Peyer's patch (tissue), 4 donors: ENCODE measurements around the gene MUC20. TPM values are rescaled to one million over a fixed set of nuclear protein-coding genes. Genes with fewer than 3 reads are reported as not detected.
"Not testable (repeated sequence)": the region's sequence is repeated elsewhere in the genome, so short reads cannot be mapped to it uniquely, and the experiment has no call there.

Source experiments
- DNase-seq, 3 donors: peaks; one replicate each; pipeline ENCODE4 v3.0.0-alpha.2; 2017 to 2019
- H3K27ac ChIP-seq, 4 donors: fragments of 200-600 bp; sonication (generic); one replicate each; pipeline ENCODE4 v1.5.1; 2016 to 2019
- H3K27me3 ChIP-seq, 2 donors: fragments of 200-600 bp; sonication (generic); one replicate each; pipeline ENCODE4 v1.5.1; 2019
- H3K36me3 ChIP-seq, 3 donors: fragments of 200-600 bp; sonication (generic); one replicate each; pipeline ENCODE4 v1.5.1; 2016 to 2019
- H3K4me1 ChIP-seq, 4 donors: fragments of 200-600 bp; sonication (generic); one replicate each; pipeline ENCODE4 v1.5.1; 2016 to 2019
- H3K4me3 ChIP-seq, 4 donors: fragments of 200-600 bp; sonication (generic); 1 replicate in 3 of 4; 2 replicates in 1 of 4; pipeline ENCODE4 v1.5.1; 2016 to 2019; ENCODE audit warnings: mild to moderate bottlenecking in 1 of 4
- H3K9me3 ChIP-seq, 4 donors: fragments of 200-600 bp; sonication (generic); one replicate each; pipeline ENCODE4 v1.5.1; 2016 to 2019; ENCODE audit warnings: mild to moderate bottlenecking in 1 of 4
- CTCF ChIP-seq, 6 experiments: fragments of 450-650 bp in 4 of 6; fragments of 200-600 bp in 2 of 6; sonication (generic) in 1 of 6; IDR thresholded peaks; one replicate each; pipeline ENCODE4 v1.5.1; 2017 to 2019; ENCODE audit warnings: antibody characterized with exemption in 6 of 6, mild to moderate bottlenecking in 3 of 6, moderate library complexity in 1 of 6
- POLR2A ChIP-seq, 2 donors: fragments of 450-650 bp; IDR thresholded peaks; one replicate each; pipeline ENCODE4 v1.5.1; 2017; ENCODE audit warnings: antibody characterized with exemption in 2 of 2, mild to moderate bottlenecking in 2 of 2, moderate library complexity in 2 of 2
- total RNA-seq, 4 donors: library from RNA; depleted of rRNA; stranded (reverse); fragments of >200 nt; gene quantifications; one replicate each; pipeline ENCODE4 v1.1.0, GENCODE V29; 2016

Gene MUC20
- total RNA-seq, 4 donors from 2014 or later: 57.8 to 120 (median 87.7) TPM

DNA sequence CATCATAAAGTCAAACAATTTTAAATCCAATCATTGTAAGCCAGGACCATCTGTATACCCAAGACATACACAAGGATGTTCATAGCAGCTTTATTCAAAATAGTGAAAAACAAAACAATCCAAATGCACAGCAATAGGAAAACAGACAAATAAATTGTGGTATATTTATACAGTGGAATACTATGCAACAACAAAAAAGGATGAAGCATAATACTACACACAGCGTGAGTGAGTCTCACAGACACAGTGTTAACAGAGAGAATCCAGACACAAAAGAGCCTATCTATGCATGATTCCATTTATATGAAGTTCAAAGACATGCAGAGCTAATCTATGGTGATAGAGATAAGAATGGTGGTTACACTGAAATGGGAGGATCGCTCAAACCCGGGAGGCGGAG, 5.6 kb upstream of the MUC20 start:
- H3K4me3 ChIP-seq: no peak overlapping the region
- no peaks in the 10 kb centered on the region for H3K27me3 ChIP-seq
- H3K4me1 ChIP-seq: peaks cover 0 to 12% (median 0%) of the 10 kb centered on the region in 4 donors
- H3K27ac ChIP-seq: no peak overlapping the region
- TF ChIP-seq POLR2A (IDR thresholded peaks at IDR 0.05): no peak
- no peak for TF ChIP-seq CTCF (IDR thresholded peaks at IDR 0.05)
- H3K36me3 ChIP-seq: peaks cover 0 to 27% (median 0%) of the 10 kb centered on the region in 3 donors
- no peak for DNase-seq
- H3K9me3 ChIP-seq: no peaks in the 10 kb centered on the region

DNA sequence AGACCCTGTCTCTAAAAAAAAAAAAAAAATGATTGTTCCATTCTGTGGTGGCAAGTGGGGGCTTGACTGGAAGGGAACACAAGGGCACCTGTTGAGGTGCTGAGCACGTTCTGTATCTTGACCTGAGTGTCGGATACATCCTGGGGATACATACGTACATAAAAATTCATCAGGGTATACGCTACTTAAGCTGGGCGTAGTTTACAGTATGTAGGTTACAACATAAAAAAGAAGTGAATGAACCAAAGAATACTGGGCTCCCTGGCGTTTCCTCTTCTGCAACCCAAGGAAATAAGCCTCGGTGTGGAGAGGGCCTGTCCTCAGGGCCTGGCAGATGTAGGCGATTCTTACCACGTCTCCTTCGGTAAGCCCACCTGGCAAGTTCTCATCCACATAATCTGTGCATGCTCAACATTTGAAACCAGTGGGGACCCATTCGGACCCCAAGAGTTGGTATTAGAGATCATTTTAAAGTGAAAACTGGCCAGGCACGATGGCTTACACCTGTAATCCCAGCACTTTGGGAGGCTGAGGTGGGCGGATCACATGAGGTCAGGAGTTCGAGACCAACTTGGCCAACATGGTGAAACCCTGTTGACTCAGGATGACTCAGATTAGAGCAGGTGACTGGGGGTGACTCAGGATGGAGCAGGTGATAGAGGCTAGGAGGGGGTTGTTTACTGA, 5.1 kb upstream of the MUC20 start:
- H3K36me3 ChIP-seq: peaks cover 0 to 27% (median 0%) of the 10 kb centered on the region in 3 donors
- peak in 2 of 3 donors; percentile 68 to 72 for DNase-seq
- peak overlapping the region in 2 of 4 donors; percentile 70 to 78 for H3K27ac ChIP-seq
- peaks cover 0 to 18% (median 0%) of the 10 kb centered on the region in 4 donors for H3K4me1 ChIP-seq
- no peak overlapping the region for H3K4me3 ChIP-seq
- no peaks in the 10 kb centered on the region for H3K9me3 ChIP-seq
- no peaks in the 10 kb centered on the region for H3K27me3 ChIP-seq
- no peak for TF ChIP-seq CTCF (IDR thresholded peaks at IDR 0.05)
- TF ChIP-seq POLR2A (IDR thresholded peaks at IDR 0.05): no peak

GRCh38 chr3:195717416-195717815, 3.4 kb upstream of the MUC20 start:
- TF ChIP-seq CTCF (IDR thresholded peaks at IDR 0.05) (no peak), POLR2A (IDR thresholded peaks at IDR 0.05) (no peak)
- Histone ChIP-seq H3K4me1 (peaks cover 0 to 20% (median 0%) of the 10 kb centered on the region in 4 donors), H3K27ac (peak overlapping the region in 2 of 4 donors; percentile 70 to 78), H3K27me3 (no peaks in the 10 kb centered on the region), H3K9me3 (no peaks in the 10 kb centered on the region), H3K4me3 (no peak overlapping the region), H3K36me3 (peaks cover 0 to 15% (median 0%) of the 10 kb centered on the region in 3 donors)
- peak in 1 of 3 donors; percentile 48 for DNase-seq

GRCh38 chr3:195717852-195718476, 2.8 kb upstream of the MUC20 start:
- TF ChIP-seq CTCF (IDR thresholded peaks at IDR 0.05) (no peak), POLR2A (IDR thresholded peaks at IDR 0.05) (no peak)
- Histone ChIP-seq H3K4me1 (peaks cover 0 to 20% (median 0%) of the 10 kb centered on the region in 4 donors), H3K36me3 (peaks cover 0 to 15% (median 0%) of the 10 kb centered on the region in 3 donors), H3K9me3 (no peaks in the 10 kb centered on the region), H3K27ac (peak overlapping the region in 1 of 4 donors; percentile 78), H3K27me3 (no peaks in the 10 kb centered on the region), H3K4me3 (no peak overlapping the region)
- no peak for DNase-seq

- DNase-seq: no peak
- H3K4me1 ChIP-seq: peaks cover 0 to 20% (median 0%) of the 10 kb centered on the region in 4 donors
- H3K27me3 ChIP-seq: no peaks in the 10 kb centered on the region
- TF ChIP-seq CTCF (IDR thresholded peaks at IDR 0.05) (no peak), POLR2A (IDR thresholded peaks at IDR 0.05) (no peak)
- no peak overlapping the region for H3K4me3 ChIP-seq
- H3K9me3 ChIP-seq: no peaks in the 10 kb centered on the region
- no peak overlapping the region for H3K27ac ChIP-seq
- H3K36me3 ChIP-seq: peaks cover 0 to 15% (median 0%) of the 10 kb centered on the region in 3 donors
Measured at GRCh38 chr3:195718477-195718984, 2.2 kb upstream of the MUC20 start.

- Histone ChIP-seq H3K36me3 (peaks cover 0 to 11% (median 0%) of the 10 kb centered on the region in 3 donors), H3K4me1 (peaks cover 0 to 20% (median 0%) of the 10 kb centered on the region in 4 donors)
- H3K27ac ChIP-seq, H3K27me3 ChIP-seq, H3K9me3 ChIP-seq, H3K4me3 ChIP-seq: not testable (repeated sequence)
- DNase-seq: peak in 1 of 3 donors; percentile 53
Measured at GRCh38 chr3:195719514-195720254, 1.1 kb upstream of the MUC20 start.

DNA sequence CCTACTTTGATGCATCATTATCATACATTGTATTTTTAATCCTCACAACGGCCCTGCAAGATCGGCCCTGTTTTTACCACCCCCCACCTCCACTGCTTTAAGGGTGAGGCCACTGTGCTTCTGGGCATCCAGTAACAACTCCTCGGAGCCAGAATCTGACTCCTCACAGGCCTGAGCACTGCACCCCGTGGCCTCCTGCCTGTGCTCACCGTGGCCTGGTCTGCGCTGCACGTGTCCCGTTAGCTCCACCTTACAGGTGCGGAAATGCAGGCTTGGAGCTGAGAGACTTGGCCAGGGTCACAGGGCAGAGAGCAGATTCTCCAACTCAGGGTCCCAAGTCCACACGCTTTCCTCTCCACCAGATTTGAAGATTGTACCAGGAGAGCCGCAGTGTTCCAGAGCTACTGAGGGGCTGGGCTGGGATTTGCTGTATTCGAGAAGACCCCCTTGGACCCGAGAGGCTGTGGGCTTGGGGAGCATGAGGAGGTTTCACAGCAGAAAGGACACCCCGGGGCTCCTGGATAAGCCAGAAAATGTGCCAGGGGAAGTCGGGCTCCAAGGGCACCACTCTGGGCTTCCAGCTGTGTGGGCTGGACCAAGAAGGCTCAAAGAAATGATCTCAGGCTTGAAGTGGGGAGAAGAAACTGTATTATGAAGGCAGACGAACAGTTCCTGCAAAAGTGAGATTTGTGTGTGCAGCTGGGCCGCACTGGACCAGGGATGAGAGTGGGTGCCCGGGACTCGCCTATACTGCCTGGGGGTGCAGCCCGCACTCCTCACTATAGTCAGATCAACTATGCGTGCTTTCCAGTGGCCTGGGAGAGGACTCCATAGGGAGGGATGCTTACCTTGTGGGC, 1.6 kb downstream of the MUC20 start:
- not testable (repeated sequence) for DNase-seq, H3K36me3 ChIP-seq, H3K27me3 ChIP-seq, H3K9me3 ChIP-seq
- peaks cover 0 to 17% (median 0%) of the 10 kb centered on the region in 4 donors for H3K4me1 ChIP-seq
- H3K27ac ChIP-seq: peak overlapping the region in 2 of 4 donors; percentile 44 to 76
- peak overlapping the region in 2 of 4 donors; percentile 16 to 29 for H3K4me3 ChIP-seq
